Skeletal muscle satellite cell (primary cell): ENCODE measurements around the gene C10orf62.
"Not testable (repeated sequence)": the region's sequence is repeated elsewhere in the genome, so short reads cannot be mapped to it uniquely, and the experiment has no call there.

Source experiments
- H3K27me3 ChIP-seq: 2 replicates; pipeline ENCODE4 v1.7.0; 2013; ENCODE audit warnings: low read length; ENCODE audit not compliant: control insufficient read depth, insufficient read depth
- H3K36me3 ChIP-seq: 2 replicates; pipeline ENCODE4 v1.7.0; 2013; ENCODE audit warnings: mild to moderate bottlenecking, control low read depth, low read length; ENCODE audit not compliant: insufficient read depth
- H3K4me1 ChIP-seq: 2 replicates; pipeline ENCODE4 v1.7.0; 2013; ENCODE audit warnings: low read length; ENCODE audit not compliant: control insufficient read depth, insufficient read depth
- H3K4me2 ChIP-seq: 2 replicates; pipeline ENCODE4 v1.7.0; 2013; ENCODE audit warnings: mild to moderate bottlenecking, low read length
- H3K4me3 ChIP-seq: 2 replicates; pipeline ENCODE4 v1.7.0; 2013; ENCODE audit warnings: low read length
- H3K9ac ChIP-seq: 2 replicates; pipeline ENCODE4 v1.7.0; 2013; ENCODE audit warnings: mild to moderate bottlenecking, low read depth, low read length, moderate library complexity
- H3K9me3 ChIP-seq: replicated peaks from 2 replicates; pipeline ENCODE4 v1.7.0; 2013; ENCODE audit warnings: mild to moderate bottlenecking, control low read depth, low read length

The C10orf62 gene

GRCh38 chr10:97550336-97551149, 39.0 kb upstream of the C10orf62 start:
- Histone ChIP-seq H3K4me2 (no peak overlapping the region), H3K27me3 (no peaks in the 10 kb centered on the region), H3K9me3 (no peaks in the 10 kb centered on the region), H3K36me3 (no peaks in the 10 kb centered on the region), H3K4me1 (peaks cover 23% of the 10 kb centered on the region), H3K4me3 (no peak overlapping the region), H3K9ac (no peak overlapping the region)

- Histone ChIP-seq H3K4me2 (no peak overlapping the region), H3K4me3 (no peak overlapping the region), H3K27me3 (no peaks in the 10 kb centered on the region), H3K9ac (no peak overlapping the region), H3K36me3 (no peaks in the 10 kb centered on the region), H3K9me3 (no peaks in the 10 kb centered on the region), H3K4me1 (peaks cover 23% of the 10 kb centered on the region)
Measured at GRCh38 chr10:97551271-97551670, 38.2 kb upstream of the C10orf62 start.

- H3K4me2 ChIP-seq = peak overlapping the region; percentile 25
- no peaks in the 10 kb centered on the region for H3K36me3 ChIP-seq
- no peaks in the 10 kb centered on the region for H3K27me3 ChIP-seq
- H3K4me1 ChIP-seq = peaks cover 11% of the 10 kb centered on the region
- no peak overlapping the region for H3K9ac ChIP-seq
- H3K4me3 ChIP-seq = no peak overlapping the region
- H3K9me3 ChIP-seq = no peaks in the 10 kb centered on the region
Measured at GRCh38 chr10:97553575-97554031, 35.9 kb upstream of the C10orf62 start.

GRCh38 chr10:97554336-97554735, 35.2 kb upstream of the C10orf62 start:
- not testable (repeated sequence) for H3K4me3 ChIP-seq, H3K36me3 ChIP-seq, H3K4me2 ChIP-seq, H3K27me3 ChIP-seq, H3K9ac ChIP-seq, H3K9me3 ChIP-seq
- H3K4me1 ChIP-seq = peaks cover 11% of the 10 kb centered on the region

- not testable (repeated sequence) for H3K27me3 ChIP-seq, H3K9ac ChIP-seq, H3K36me3 ChIP-seq, H3K4me2 ChIP-seq, H3K9me3 ChIP-seq, H3K4me1 ChIP-seq, H3K4me3 ChIP-seq
Measured at GRCh38 chr10:97555541-97555940, 34.0 kb upstream of the C10orf62 start.

- H3K4me3 ChIP-seq = peak overlapping the region; percentile 60
- H3K9ac ChIP-seq = peak overlapping the region; percentile 51
Measured at GRCh38 chr10:97560731-97561381, 28.7 kb upstream of the C10orf62 start.

GRCh38 chr10:97561386-97562077, 28.0 kb upstream of the C10orf62 start:
- not testable (repeated sequence) for H3K36me3 ChIP-seq, H3K27me3 ChIP-seq, H3K9me3 ChIP-seq
- H3K9ac ChIP-seq = peak overlapping the region; percentile 51
- H3K4me1 ChIP-seq = peaks cover 14% of the 10 kb centered on the region
- peak overlapping the region; percentile 81 for H3K4me2 ChIP-seq
- H3K4me3 ChIP-seq = peak overlapping the region; percentile 60

More at GRCh38 chr10:97560731-97561381, 28.7 kb upstream of the C10orf62 start:
- H3K9me3 ChIP-seq, H3K27me3 ChIP-seq, H3K36me3 ChIP-seq: not testable (repeated sequence)
- Histone ChIP-seq H3K4me1 (peaks cover 14% of the 10 kb centered on the region), H3K4me2 (peak overlapping the region; percentile 81)

- peaks cover 14% of the 10 kb centered on the region for H3K4me1 ChIP-seq
- H3K4me2 ChIP-seq, H3K9me3 ChIP-seq, H3K27me3 ChIP-seq, H3K36me3 ChIP-seq, H3K4me3 ChIP-seq, H3K9ac ChIP-seq: not testable (repeated sequence)
Measured at GRCh38 chr10:97562329-97562728, 27.2 kb upstream of the C10orf62 start.

- Histone ChIP-seq H3K27me3 (no peaks in the 10 kb centered on the region), H3K4me2 (no peak overlapping the region), H3K4me1 (peaks cover 14% of the 10 kb centered on the region), H3K36me3 (no peaks in the 10 kb centered on the region), H3K9me3 (no peaks in the 10 kb centered on the region), H3K4me3 (no peak overlapping the region), H3K9ac (no peak overlapping the region)
Measured at GRCh38 chr10:97563337-97563736, 26.2 kb upstream of the C10orf62 start.

- H3K9me3 ChIP-seq = no peaks in the 10 kb centered on the region
- H3K4me3 ChIP-seq = no peak overlapping the region
- H3K4me2 ChIP-seq = no peak overlapping the region
- no peak overlapping the region for H3K9ac ChIP-seq
- no peaks in the 10 kb centered on the region for H3K27me3 ChIP-seq
- peaks cover 7% of the 10 kb centered on the region for H3K36me3 ChIP-seq
- peaks cover 14% of the 10 kb centered on the region for H3K4me1 ChIP-seq
Measured at GRCh38 chr10:97564776-97565175, 24.7 kb upstream of the C10orf62 start.

- no peak overlapping the region for H3K4me2 ChIP-seq
- no peaks in the 10 kb centered on the region for H3K9me3 ChIP-seq
- no peak overlapping the region for H3K9ac ChIP-seq
- H3K36me3 ChIP-seq = peaks cover 15% of the 10 kb centered on the region
- H3K4me1 ChIP-seq = no peaks in the 10 kb centered on the region
- H3K27me3 ChIP-seq = no peaks in the 10 kb centered on the region
- H3K4me3 ChIP-seq = no peak overlapping the region
Measured at GRCh38 chr10:97566336-97566996, 23.1 kb upstream of the C10orf62 start.
